ENCODE results near the gene TATDN3. TPM values are rescaled to one million over a fixed set of nuclear protein-coding genes. Genes with fewer than 3 reads are reported as not detected.

The TATDN3 gene
- total RNA-seq, 1 experiment from 2014 or later = 10.3 TPM

DNA sequence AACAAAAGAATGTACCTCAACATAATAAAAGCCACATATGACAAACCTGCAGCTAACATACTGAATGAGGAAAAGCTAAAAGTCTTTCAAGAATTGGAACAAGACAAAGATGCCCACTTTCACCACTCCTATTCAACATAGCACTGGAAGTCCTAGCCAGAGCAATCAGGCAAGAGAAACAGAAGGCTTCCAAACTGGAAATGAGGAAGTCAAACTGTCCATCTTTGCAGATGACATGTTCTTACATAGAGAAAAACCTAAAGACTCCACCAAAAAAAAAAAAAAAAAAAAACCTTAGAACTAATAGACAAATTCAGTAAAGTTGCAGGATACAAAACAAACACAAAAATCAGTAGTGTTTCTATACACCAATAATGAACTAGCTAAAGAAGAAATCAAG lies 20.4 kb upstream of the TATDN3 start:
- H3K9me3 Mint-ChIP-seq (ENCODE audit: low read depth, unreplicated experiment) = peaks cover 2% of the 10 kb centered on the region
- no peaks in the 10 kb centered on the region for H3K27me3 Mint-ChIP-seq (ENCODE audit: unreplicated experiment)
- no peak for DNase-seq
- TF ChIP-seq, protein P1, sequence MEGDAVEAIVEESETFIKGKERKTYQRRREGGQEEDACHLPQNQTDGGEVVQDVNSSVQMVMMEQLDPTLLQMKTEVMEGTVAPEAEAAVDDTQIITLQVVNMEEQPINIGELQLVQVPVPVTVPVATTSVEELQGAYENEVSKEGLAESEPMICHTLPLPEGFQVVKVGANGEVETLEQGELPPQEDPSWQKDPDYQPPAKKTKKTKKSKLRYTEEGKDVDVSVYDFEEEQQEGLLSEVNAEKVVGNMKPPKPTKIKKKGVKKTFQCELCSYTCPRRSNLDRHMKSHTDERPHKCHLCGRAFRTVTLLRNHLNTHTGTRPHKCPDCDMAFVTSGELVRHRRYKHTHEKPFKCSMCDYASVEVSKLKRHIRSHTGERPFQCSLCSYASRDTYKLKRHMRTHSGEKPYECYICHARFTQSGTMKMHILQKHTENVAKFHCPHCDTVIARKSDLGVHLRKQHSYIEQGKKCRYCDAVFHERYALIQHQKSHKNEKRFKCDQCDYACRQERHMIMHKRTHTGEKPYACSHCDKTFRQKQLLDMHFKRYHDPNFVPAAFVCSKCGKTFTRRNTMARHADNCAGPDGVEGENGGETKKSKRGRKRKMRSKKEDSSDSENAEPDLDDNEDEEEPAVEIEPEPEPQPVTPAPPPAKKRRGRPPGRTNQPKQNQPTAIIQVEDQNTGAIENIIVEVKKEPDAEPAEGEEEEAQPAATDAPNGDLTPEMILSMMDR (IDR thresholded peaks at IDR 0.05; ENCODE audit: unreplicated experiment) = no peak
- intact Hi-C loops (cut with micrococcal nuclease; ENCODE audit: unreplicated experiment) = no loop called here
- BruUV-seq (replicated peaks) = no TSS peak
- H3K4me1 Mint-ChIP-seq (ENCODE audit: low read depth, unreplicated experiment) = no peaks in the 10 kb centered on the region
- H3K4me3 Mint-ChIP-seq (ENCODE audit: low read depth, unreplicated experiment) = no peak overlapping the region
- CTCF ChIA-PET = interaction anchor here (0.6 to 0.7 kb wide), 3 partner anchors 9 to 654 kb away, joined by 3 to 8 read pairs (median 6); no protein-coding TSS in a partner anchor
- no peak overlapping the region for H3K27ac Mint-ChIP-seq (ENCODE audit: unreplicated experiment)
- H3K36me3 Mint-ChIP-seq (ENCODE audit: insufficient read depth, unreplicated experiment) = no peaks in the 10 kb centered on the region

DNA sequence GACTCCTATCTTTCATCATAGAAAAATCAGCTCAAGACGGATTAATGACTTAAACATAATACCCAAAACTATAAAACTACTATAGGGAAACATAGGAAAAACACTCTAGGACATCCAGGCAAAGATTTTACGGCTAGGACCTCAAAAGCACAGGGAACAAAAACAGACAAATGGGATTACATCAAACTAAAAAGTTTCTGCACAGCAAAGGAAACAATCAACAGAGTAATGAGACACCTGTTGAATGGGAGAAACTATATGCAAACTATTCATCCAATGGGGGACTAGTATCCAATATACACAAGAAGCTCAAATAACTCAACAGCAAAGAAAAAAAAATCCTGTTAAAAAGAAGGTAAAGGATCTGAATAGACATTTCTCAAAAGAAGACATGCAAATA lies 18.7 kb upstream of the TATDN3 start:
- CTCF ChIA-PET = interaction anchor here (0.6 kb wide), 1 partner anchor 74 kb away, joined by 6 read pairs; no protein-coding TSS in a partner anchor
- Mint-ChIP-seq H3K4me1 (ENCODE audit: low read depth, unreplicated experiment) (no peaks in the 10 kb centered on the region), H3K4me3 (ENCODE audit: low read depth, unreplicated experiment) (no peak overlapping the region), H3K27ac (ENCODE audit: unreplicated experiment) (no peak overlapping the region), H3K27me3 (ENCODE audit: unreplicated experiment) (no peaks in the 10 kb centered on the region), H3K9me3 (ENCODE audit: low read depth, unreplicated experiment) (peaks cover 2% of the 10 kb centered on the region), H3K36me3 (ENCODE audit: insufficient read depth, unreplicated experiment) (no peaks in the 10 kb centered on the region)
- no TSS peak for BruUV-seq (replicated peaks)
- TF ChIP-seq, protein P1 (IDR thresholded peaks at IDR 0.05; ENCODE audit: unreplicated experiment) = no peak
- DNase-seq = no peak
- intact Hi-C loops (cut with micrococcal nuclease; ENCODE audit: unreplicated experiment) = no loop called here

DNA sequence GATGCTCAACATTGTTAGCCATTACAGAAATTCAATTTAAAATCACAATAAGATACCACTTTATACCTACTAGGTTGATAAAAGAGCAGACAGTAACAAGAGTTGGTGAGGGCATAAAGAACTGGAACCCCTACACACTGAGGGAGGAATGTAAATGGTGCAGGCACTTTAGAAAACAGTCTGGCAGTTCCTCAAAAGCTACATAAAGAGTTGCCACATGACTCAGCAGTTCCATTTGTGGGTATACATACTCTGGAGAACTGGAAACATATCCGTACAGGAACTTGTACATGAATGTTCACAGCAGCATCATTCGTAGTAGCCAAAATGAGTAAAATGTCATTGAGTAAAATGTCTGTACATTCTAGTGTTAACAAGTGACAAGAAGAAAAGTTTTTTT lies 17.1 kb upstream of the TATDN3 start:
- Mint-ChIP-seq H3K4me3 (ENCODE audit: low read depth, unreplicated experiment) (no peak overlapping the region), H3K9me3 (ENCODE audit: low read depth, unreplicated experiment) (peaks cover under 1% of the 10 kb centered on the region), H3K27ac (ENCODE audit: unreplicated experiment) (no peak overlapping the region), H3K27me3 (ENCODE audit: unreplicated experiment) (no peaks in the 10 kb centered on the region), H3K36me3 (ENCODE audit: insufficient read depth, unreplicated experiment) (no peaks in the 10 kb centered on the region), H3K4me1 (ENCODE audit: low read depth, unreplicated experiment) (no peaks in the 10 kb centered on the region)
- DNase-seq = no peak
- intact Hi-C loops (cut with micrococcal nuclease; ENCODE audit: unreplicated experiment) = no loop called here
- TF ChIP-seq, protein P1 (IDR thresholded peaks at IDR 0.05; ENCODE audit: unreplicated experiment) = no peak
- CTCF ChIA-PET = no interaction called here
- BruUV-seq (replicated peaks) = no TSS peak

DNA sequence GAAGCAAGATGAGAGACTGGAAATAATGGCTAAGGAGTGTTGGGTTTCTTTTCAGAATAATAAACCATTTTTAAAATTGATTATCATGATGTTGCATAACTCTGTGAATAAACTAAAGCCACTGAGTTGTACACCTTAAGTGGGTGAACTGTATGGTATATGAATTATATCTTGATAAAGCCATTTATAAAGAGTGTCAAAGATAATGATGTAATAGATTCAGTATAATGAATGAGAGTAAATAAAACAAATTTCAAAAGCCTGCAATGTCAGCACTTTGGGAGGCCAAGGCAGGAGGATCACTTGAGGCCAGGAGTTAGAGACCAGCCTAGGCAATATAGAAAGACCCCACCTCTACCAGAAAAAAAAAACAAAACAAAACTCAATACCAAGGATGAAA lies 16.5 kb upstream of the TATDN3 start:
- intact Hi-C loops (cut with micrococcal nuclease; ENCODE audit: unreplicated experiment) = no loop called here
- Mint-ChIP-seq H3K4me3 (ENCODE audit: low read depth, unreplicated experiment) (no peak overlapping the region), H3K27ac (ENCODE audit: unreplicated experiment) (no peak overlapping the region), H3K9me3 (ENCODE audit: low read depth, unreplicated experiment) (no peaks in the 10 kb centered on the region), H3K36me3 (ENCODE audit: insufficient read depth, unreplicated experiment) (no peaks in the 10 kb centered on the region), H3K27me3 (ENCODE audit: unreplicated experiment) (no peaks in the 10 kb centered on the region), H3K4me1 (ENCODE audit: low read depth, unreplicated experiment) (no peaks in the 10 kb centered on the region)
- TF ChIP-seq, protein P1 (IDR thresholded peaks at IDR 0.05; ENCODE audit: unreplicated experiment) = no peak
- CTCF ChIA-PET = no interaction called here
- no TSS peak for BruUV-seq (replicated peaks)
- DNase-seq = no peak
